NT2/D1 (cell line): Measurements from ENCODE around the gene ARID5A.
"Not testable (repeated sequence)": the region's sequence is repeated elsewhere in the genome, so short reads cannot be mapped to it uniquely, and the experiment has no call there.

Source experiments
- DNase-seq: peaks from one replicate; pipeline ENCODE4 v3.0.0-alpha.2; 2011; ENCODE audit warnings: low read depth, low spot score
- H3K27me3 ChIP-seq: 2 replicates; pipeline ENCODE4 v1.6.0; 2011; ENCODE audit warnings: mild to moderate bottlenecking; ENCODE audit not compliant: insufficient read length, insufficient read depth
- H3K36me3 ChIP-seq: 2 replicates; pipeline ENCODE4 v1.6.1; 2011; ENCODE audit warnings: mild to moderate bottlenecking, low read length, mixed read lengths; ENCODE audit not compliant: insufficient read depth, insufficient read length
- H3K4me1 ChIP-seq: 2 replicates; pipeline ENCODE4 v1.5.1; 2011; ENCODE audit not compliant: insufficient read depth, insufficient read length
- H3K4me3 ChIP-seq: 2 replicates; pipeline ENCODE4 v1.5.1; 2011; ENCODE audit warnings: low read depth; ENCODE audit not compliant: insufficient read length
- H3K9ac ChIP-seq: 2 replicates; pipeline ENCODE4 v1.6.0; 2011; ENCODE audit warnings: low read depth; ENCODE audit not compliant: insufficient read length
- H3K9me3 ChIP-seq: 2 replicates; pipeline ENCODE4 v1.5.1; 2011; ENCODE audit warnings: mild to moderate bottlenecking, low read length; ENCODE audit not compliant: insufficient read depth
- SUZ12 ChIP-seq: IDR thresholded peaks from 2 replicates; pipeline ENCODE4 v1.6.1; 2011; ENCODE audit not compliant: insufficient read length, insufficient read depth; ENCODE audit errors: extremely low read depth
- YY1 ChIP-seq: IDR thresholded peaks from 2 replicates; pipeline ENCODE4 v1.6.1; 2011; ENCODE audit not compliant: insufficient read length, insufficient read depth
- ZNF274 ChIP-seq: IDR thresholded peaks from 2 replicates; pipeline ENCODE4 v1.6.1; 2011; ENCODE audit warnings: mild to moderate bottlenecking, low read depth, low read length

The ARID5A gene

DNA sequence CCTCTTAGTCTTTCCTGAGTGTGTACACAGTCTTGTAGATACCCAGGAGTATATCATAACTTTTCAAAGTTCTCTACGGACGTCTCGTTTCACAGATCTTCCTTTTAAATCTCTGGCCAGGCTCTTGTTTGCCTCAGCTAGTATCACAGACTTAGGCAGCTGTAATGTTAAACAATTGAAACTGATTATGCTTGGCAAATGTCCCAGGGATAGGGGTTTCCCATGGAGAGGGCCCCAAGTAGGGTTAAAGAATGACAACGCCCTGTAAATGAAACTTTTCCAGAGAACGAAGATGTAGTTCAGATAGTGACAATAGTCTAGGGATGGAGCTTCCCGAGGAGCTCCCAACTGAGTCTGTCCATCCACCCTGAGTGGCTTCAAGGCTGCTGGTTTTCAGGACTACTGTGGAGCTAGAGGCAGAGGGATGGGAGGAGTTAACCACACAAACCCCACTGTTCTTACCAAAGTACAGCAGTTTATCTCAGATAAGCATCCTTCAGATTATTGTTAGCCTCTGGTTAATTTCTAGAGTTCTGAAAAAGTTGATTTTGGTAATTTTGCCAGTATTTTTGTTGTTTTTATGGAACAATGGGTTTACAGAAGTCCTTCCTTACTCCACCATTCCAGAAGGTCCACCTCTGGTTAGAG, 40.4 kb upstream of the ARID5A start:
- TF ChIP-seq SUZ12 (no peak), YY1 (no peak), ZNF274 (no peak)
- H3K9me3 ChIP-seq, result peaks cover 26% of the 10 kb centered on the region
- H3K4me1 ChIP-seq, result no peaks in the 10 kb centered on the region
- no peak overlapping the region for H3K4me3 ChIP-seq
- H3K9ac ChIP-seq, result no peak overlapping the region
- no peak for DNase-seq
- H3K27me3 ChIP-seq, result no peaks in the 10 kb centered on the region
- H3K36me3 ChIP-seq, result no peaks in the 10 kb centered on the region

DNA sequence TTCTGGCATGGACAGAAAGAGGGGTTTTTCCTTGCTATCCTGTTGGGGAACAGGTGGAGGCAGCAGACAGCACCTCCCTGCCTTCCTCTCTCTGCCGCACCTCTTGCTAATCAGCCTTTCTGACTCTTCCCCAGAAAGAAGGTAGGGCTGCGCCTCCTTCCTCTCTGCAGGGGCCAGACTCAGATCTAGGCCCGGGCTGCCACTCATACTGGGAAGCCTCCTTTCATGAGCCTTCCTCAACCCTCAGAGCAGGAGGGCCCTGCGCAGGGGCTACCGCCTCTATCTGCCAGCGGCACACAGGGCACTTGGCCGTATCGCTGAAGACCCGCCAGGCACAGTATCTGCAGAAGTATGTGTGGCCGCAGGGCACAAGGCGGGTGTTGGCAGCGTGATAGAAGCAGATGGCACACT, 38.5 kb upstream of the ARID5A start:
- no peaks in the 10 kb centered on the region for H3K27me3 ChIP-seq
- H3K36me3 ChIP-seq, result no peaks in the 10 kb centered on the region
- H3K4me1 ChIP-seq, result peaks cover 14% of the 10 kb centered on the region
- H3K9me3 ChIP-seq, result peaks cover 26% of the 10 kb centered on the region
- no peak for DNase-seq
- no peak for TF ChIP-seq YY1
- no peak overlapping the region for H3K9ac ChIP-seq
- H3K4me3 ChIP-seq, result no peak overlapping the region

DNA sequence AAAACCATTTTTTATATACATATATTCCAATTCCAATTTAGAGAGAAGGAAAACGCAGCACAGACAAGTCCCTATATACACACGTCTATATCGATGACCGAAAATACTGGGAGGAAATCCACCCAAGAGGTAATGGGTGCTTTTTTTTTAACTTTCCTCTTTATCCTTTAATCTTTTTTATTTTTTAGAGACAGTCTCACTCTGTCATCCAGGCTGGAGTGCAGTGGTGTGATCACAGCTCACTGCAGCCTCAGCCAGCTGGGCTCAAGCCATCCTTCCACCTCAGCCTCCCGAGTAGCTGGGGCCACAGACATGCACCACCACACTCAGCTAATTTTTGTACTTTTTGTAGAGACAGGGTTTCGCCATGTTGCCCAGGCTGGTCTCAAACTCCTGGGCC, 37.9 kb upstream of the ARID5A start:
- not testable (repeated sequence) for H3K36me3 ChIP-seq, H3K27me3 ChIP-seq, H3K4me3 ChIP-seq, DNase-seq, H3K9ac ChIP-seq
- H3K9me3 ChIP-seq, result peaks cover 25% of the 10 kb centered on the region
- H3K4me1 ChIP-seq, result peaks cover 19% of the 10 kb centered on the region

DNA sequence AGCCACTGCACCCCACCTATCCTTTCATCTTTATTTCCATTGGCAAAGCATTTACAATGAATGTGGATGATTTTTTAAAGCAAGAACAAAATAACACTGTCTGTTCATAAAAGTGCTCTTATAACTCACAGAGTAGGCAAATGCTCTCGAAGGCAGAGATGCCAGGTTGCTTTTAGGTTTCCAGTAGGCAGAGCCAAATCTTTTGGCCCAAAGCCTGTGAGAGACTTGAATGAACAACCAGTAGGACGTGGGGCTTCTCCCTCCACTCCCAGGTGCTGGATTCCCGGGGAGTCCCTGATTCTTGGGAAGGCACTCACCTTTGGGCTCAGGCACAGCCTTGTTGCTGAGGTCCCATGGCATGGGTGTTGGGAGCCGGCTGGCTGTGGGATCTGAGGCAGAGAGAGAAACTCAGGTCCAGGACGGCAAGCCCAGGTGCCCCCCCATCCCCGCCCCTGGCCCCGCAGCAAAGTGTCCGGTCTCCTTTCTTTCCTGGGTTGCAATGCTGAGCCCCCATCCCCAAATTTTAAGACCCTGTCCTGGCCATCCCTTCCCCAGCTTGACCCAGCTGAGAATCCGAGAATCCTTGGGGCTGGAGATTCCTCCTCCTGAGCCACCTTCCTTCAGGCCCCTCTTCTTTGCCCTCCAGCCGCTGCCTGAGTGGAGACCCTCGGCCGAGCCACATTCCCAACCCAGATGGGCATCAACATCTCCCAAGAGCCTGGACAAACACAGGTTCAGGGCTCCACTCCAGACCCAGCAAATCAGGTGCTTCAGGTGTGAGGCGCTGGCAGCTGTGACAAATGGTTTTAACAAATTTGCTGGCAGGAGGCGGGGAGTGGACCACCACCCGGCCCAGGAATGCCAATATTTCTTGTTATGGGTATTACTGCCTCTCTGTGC, 37.2 kb upstream of the ARID5A start:
- Histone ChIP-seq H3K4me1 (peaks cover 19% of the 10 kb centered on the region), H3K9me3 (peaks cover 18% of the 10 kb centered on the region), H3K27me3 (no peaks in the 10 kb centered on the region), H3K9ac (no peak overlapping the region), H3K36me3 (no peaks in the 10 kb centered on the region), H3K4me3 (no peak overlapping the region)
- TF ChIP-seq SUZ12, result no peak
- no peak for TF ChIP-seq ZNF274
- no peak for TF ChIP-seq YY1
- DNase-seq, result no peak

DNA sequence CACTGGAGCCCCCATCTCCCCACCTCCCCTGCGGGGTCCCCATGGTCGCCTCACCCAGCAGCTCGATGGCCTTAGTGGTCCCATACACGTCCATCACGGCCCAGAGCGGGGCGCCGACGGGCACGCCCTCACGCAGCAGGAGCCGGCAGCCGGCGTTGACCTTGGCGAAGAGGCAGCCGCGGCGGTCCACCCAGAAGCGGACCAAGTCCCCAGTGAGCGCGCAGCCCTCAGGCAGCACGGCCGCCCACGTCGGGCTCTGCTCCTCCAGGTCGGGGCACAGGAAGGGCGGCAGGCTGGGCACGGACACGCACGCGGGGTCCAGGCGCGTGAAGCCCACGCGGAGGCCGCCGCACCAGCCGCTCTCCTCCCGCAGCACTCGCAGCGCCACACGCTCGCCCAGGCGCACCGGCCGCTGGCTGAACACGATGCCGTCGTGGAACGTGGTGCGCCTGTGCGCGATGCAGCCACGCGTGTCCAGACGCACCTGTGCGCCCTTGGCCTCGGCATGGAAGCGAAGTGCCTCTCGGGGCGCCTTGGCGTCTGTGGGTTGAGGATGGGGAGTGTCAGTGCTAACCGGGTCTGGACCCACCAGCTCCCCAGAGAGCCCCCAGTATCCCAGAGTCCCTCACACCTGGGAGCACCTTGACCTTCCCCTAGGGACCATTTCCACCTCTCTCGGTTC, 36.0 kb upstream of the ARID5A start:
- peaks cover 19% of the 10 kb centered on the region for H3K4me1 ChIP-seq
- H3K4me3 ChIP-seq, result no peak overlapping the region
- peaks cover 8% of the 10 kb centered on the region; the same call in 1 of the 2 replicates for H3K9me3 ChIP-seq
- H3K27me3 ChIP-seq, result no peaks in the 10 kb centered on the region
- no peak for DNase-seq
- TF ChIP-seq YY1, result no peak
- no peak for TF ChIP-seq SUZ12
- TF ChIP-seq ZNF274, result no peak
- H3K36me3 ChIP-seq, result no peaks in the 10 kb centered on the region
- H3K9ac ChIP-seq, result no peak overlapping the region

DNA sequence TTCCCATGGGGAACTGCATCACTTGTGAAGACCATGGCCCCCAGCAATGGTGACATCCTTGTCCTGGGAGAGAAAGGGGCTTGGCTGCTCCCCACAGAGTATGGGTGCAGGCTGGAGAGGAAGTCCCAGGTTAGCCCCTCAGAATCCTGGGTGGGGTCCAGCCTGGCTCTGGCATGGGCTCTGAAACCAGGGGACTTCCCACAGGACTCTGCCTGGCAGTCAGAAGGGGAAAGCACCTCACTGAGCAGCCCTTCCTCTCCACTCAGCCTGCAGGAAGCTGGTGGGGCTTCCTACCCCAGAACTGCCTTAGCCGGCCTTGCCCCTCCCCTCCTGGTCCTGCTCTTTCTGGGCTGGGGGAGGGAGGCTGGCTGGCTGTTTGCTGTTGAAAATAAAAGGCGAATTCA, 35.1 kb upstream of the ARID5A start:
- no peak for DNase-seq
- no peaks in the 10 kb centered on the region for H3K27me3 ChIP-seq

More for the DNA sequence above, 35.1 kb upstream of the ARID5A start:
- TF ChIP-seq ZNF274 (no peak), SUZ12 (no peak), YY1 (no peak)
- H3K4me3 ChIP-seq, result no peak overlapping the region
- H3K9ac ChIP-seq, result no peak overlapping the region
- H3K36me3 ChIP-seq, result no peaks in the 10 kb centered on the region
- H3K4me1 ChIP-seq, result peaks cover 23% of the 10 kb centered on the region
- no peaks in the 10 kb centered on the region for H3K9me3 ChIP-seq
